Astrocyte (in vitro differentiated cells and primary cell): ENCODE data around the gene DNPH1. TPM values are rescaled to one million over a fixed set of nuclear protein-coding genes. Genes with fewer than 3 reads are reported as not detected.

Experiments used
- DNase-seq: peaks from one replicate; pipeline ENCODE4 v3.0.0-alpha.2; 2010; ENCODE audit warnings: low read depth
- FAIRE-seq: peaks from 2 replicates; lab custom pipeline; 2011; peaks lifted over from hg19 to GRCh38; lab: Jason Lieb, UNC
- H2AFZ ChIP-seq: 2 replicates; pipeline ENCODE4 v1.6.0; 2012; ENCODE audit warnings: low read depth, low read length, inconsistent platforms
- H3K27ac ChIP-seq: 2 replicates; pipeline ENCODE4 v1.5.1; 2011; ENCODE audit warnings: low read depth, low read length, inconsistent platforms
- H3K27me3 ChIP-seq: 2 replicates; pipeline ENCODE4 v1.6.0; 2011; ENCODE audit warnings: low read length, inconsistent platforms; ENCODE audit not compliant: insufficient read depth
- H3K36me3 ChIP-seq: 2 replicates; pipeline ENCODE4 v1.5.1; 2011; ENCODE audit warnings: low read length, inconsistent platforms; ENCODE audit not compliant: insufficient read depth
- H3K4me1 ChIP-seq: 2 replicates; pipeline ENCODE4 v1.5.1; 2011; ENCODE audit warnings: low read length, inconsistent platforms; ENCODE audit not compliant: insufficient read depth
- H3K4me2 ChIP-seq: 2 replicates; pipeline ENCODE4 v1.6.0; 2012; ENCODE audit warnings: low read length, inconsistent platforms
- H3K4me3 ChIP-seq: 2 replicates; pipeline ENCODE4 v1.5.1; 2011; ENCODE audit warnings: low read depth, mild to moderate bottlenecking, low read length, inconsistent platforms; ENCODE audit not compliant: insufficient read depth
- H3K79me2 ChIP-seq: 2 replicates; pipeline ENCODE4 v1.6.0; 2012; ENCODE audit warnings: mild to moderate bottlenecking, low read length, inconsistent platforms; ENCODE audit not compliant: insufficient read depth
- H3K9ac ChIP-seq: 2 replicates; pipeline ENCODE4 v1.6.0; 2012; ENCODE audit warnings: mild to moderate bottlenecking, low read length, inconsistent platforms
- H3K9me3 ChIP-seq: 2 replicates; pipeline ENCODE4 v1.5.1; 2012; ENCODE audit warnings: low read depth, mild to moderate bottlenecking, low read length, inconsistent platforms; ENCODE audit not compliant: insufficient read depth
- H4K20me1 ChIP-seq: 2 replicates; pipeline ENCODE4 v1.6.0; 2012; ENCODE audit warnings: low read length, inconsistent platforms; ENCODE audit not compliant: insufficient read depth
- H3K27ac Mint-ChIP-seq: one replicate; pipeline ENCODE4 v1.8.0; 2021; ENCODE audit warnings: mild to moderate bottlenecking, mixed read lengths; ENCODE audit not compliant: unreplicated experiment
- H3K27me3 Mint-ChIP-seq: one replicate; pipeline ENCODE4 v1.8.0; 2021; ENCODE audit warnings: low read depth, mixed read lengths; ENCODE audit not compliant: unreplicated experiment
- H3K36me3 Mint-ChIP-seq: one replicate; pipeline ENCODE4 v1.8.0; 2021; ENCODE audit warnings: low read depth, mixed read lengths; ENCODE audit not compliant: unreplicated experiment
- H3K4me1 Mint-ChIP-seq: one replicate; pipeline ENCODE4 v1.8.0; 2021; ENCODE audit warnings: low read depth, mixed read lengths; ENCODE audit not compliant: unreplicated experiment
- H3K4me3 Mint-ChIP-seq: one replicate; pipeline ENCODE4 v1.8.0; 2021; ENCODE audit warnings: mild to moderate bottlenecking, moderate library complexity, mixed read lengths; ENCODE audit not compliant: unreplicated experiment
- H3K9me3 Mint-ChIP-seq: one replicate; pipeline ENCODE4 v1.8.0; 2021; ENCODE audit warnings: mild to moderate bottlenecking, mixed read lengths; ENCODE audit not compliant: unreplicated experiment
- CTCF ChIP-seq: IDR thresholded peaks from 2 replicates; pipeline ENCODE4 v1.5.1; 2011; ENCODE audit warnings: low read depth, mild to moderate bottlenecking, inconsistent platforms, low read length, moderate library complexity; ENCODE audit not compliant: insufficient read depth
- EZH2 ChIP-seq: IDR thresholded peaks from 2 replicates; pipeline ENCODE4 v1.6.1; 2012; ENCODE audit warnings: mild to moderate bottlenecking, low read length, inconsistent platforms; ENCODE audit not compliant: insufficient read depth
- total RNA-seq: library from RNA; stranded (reverse); gene quantifications from 2 replicates; pipeline ENCODE4 v1.2.1, GENCODE V29; 2021

Gene DNPH1
- total RNA-seq, 1 donor from 2014 or later, result 15.1 TPM

GRCh38 chr6:43192911-43193310 is 36.4 kb downstream of the DNPH1 start:
- Histone ChIP-seq H4K20me1 (no peaks in the 10 kb centered on the region), H2AFZ (no peak overlapping the region), H3K36me3 (peaks cover 8% of the 10 kb centered on the region), H3K27me3 (no peaks in the 10 kb centered on the region), H3K27ac (no peak overlapping the region), H3K4me2 (no peak overlapping the region), H3K9ac (no peak overlapping the region), H3K4me3 (no peak overlapping the region), H3K79me2 (no peaks in the 10 kb centered on the region), H3K4me1 (no peaks in the 10 kb centered on the region), H3K9me3 (no peaks in the 10 kb centered on the region)
- Mint-ChIP-seq H3K36me3 (peaks cover 30% of the 10 kb centered on the region), H3K4me3 (no peak overlapping the region), H3K4me1 (no peaks in the 10 kb centered on the region), H3K27me3 (no peaks in the 10 kb centered on the region), H3K9me3 (no peaks in the 10 kb centered on the region), H3K27ac (no peak overlapping the region)
- FAIRE-seq, result no peak
- DNase-seq, result no peak
- TF ChIP-seq EZH2 (no peak), CTCF (no peak)

- Histone ChIP-seq H3K27ac (no peak overlapping the region), H3K9ac (no peak overlapping the region), H2AFZ (no peak overlapping the region), H3K27me3 (no peaks in the 10 kb centered on the region), H3K4me2 (no peak overlapping the region), H3K9me3 (no peaks in the 10 kb centered on the region), H3K4me3 (no peak overlapping the region), H4K20me1 (no peaks in the 10 kb centered on the region), H3K4me1 (no peaks in the 10 kb centered on the region), H3K79me2 (no peaks in the 10 kb centered on the region), H3K36me3 (peaks cover 8% of the 10 kb centered on the region)
- FAIRE-seq, result no peak
- H3K9me3 Mint-ChIP-seq, result no peaks in the 10 kb centered on the region
- peaks cover 26% of the 10 kb centered on the region for H3K36me3 Mint-ChIP-seq
- H3K4me1 Mint-ChIP-seq, result no peaks in the 10 kb centered on the region
- H3K27ac Mint-ChIP-seq, result no peak overlapping the region
- no peaks in the 10 kb centered on the region for H3K27me3 Mint-ChIP-seq
- DNase-seq, result no peak
- no peak overlapping the region for H3K4me3 Mint-ChIP-seq
- no peak for TF ChIP-seq EZH2
- TF ChIP-seq CTCF, result no peak
Observed at GRCh38 chr6:43189776-43190304, 39.4 kb downstream of the DNPH1 start.

GRCh38 chr6:43188426-43188825 is 40.9 kb downstream of the DNPH1 start:
- H4K20me1 ChIP-seq, result no peaks in the 10 kb centered on the region
- H3K9ac ChIP-seq, result no peak overlapping the region
- no peaks in the 10 kb centered on the region for H3K27me3 ChIP-seq
- no peaks in the 10 kb centered on the region for H3K4me1 ChIP-seq
- H3K4me3 Mint-ChIP-seq, result no peak overlapping the region
- no peak for DNase-seq
- no peaks in the 10 kb centered on the region for H3K79me2 ChIP-seq
- no peak overlapping the region for H3K4me3 ChIP-seq
- no peak overlapping the region for H2AFZ ChIP-seq
- peaks cover 30% of the 10 kb centered on the region for H3K36me3 Mint-ChIP-seq
- H3K27ac ChIP-seq, result no peak overlapping the region
- no peaks in the 10 kb centered on the region for H3K9me3 ChIP-seq
- TF ChIP-seq EZH2 (no peak), CTCF (no peak)
- no peak overlapping the region for H3K27ac Mint-ChIP-seq
- no peak overlapping the region for H3K4me2 ChIP-seq
- H3K36me3 ChIP-seq, result peaks cover 8% of the 10 kb centered on the region
- H3K9me3 Mint-ChIP-seq, result no peaks in the 10 kb centered on the region
- H3K4me1 Mint-ChIP-seq, result peaks cover under 1% of the 10 kb centered on the region
- H3K27me3 Mint-ChIP-seq, result no peaks in the 10 kb centered on the region
- FAIRE-seq, result no peak
